Lung (tissue), 12 donors: ENCODE measurements around the gene TAS2R41. TPM values are rescaled to one million over a fixed set of nuclear protein-coding genes. Genes with fewer than 3 reads are reported as not detected.
A peak's percentile ranks its signal among the peaks of the same experiment; 100 is the strongest.
"Not testable (repeated sequence)": the region's sequence is repeated elsewhere in the genome, so short reads cannot be mapped to it uniquely, and the experiment has no call there.

Source experiments
- ATAC-seq: fragments of 200-7000 bp; cut with Tn5 transposase; one replicate; pipeline ENCODE4 v1.9.1; 2020; ENCODE audit warnings: moderate number of reproducible peaks; ENCODE audit not compliant: insufficient read depth, low FRiP score
- DNase-seq, 3 donors: peaks; one replicate each; pipeline ENCODE4 v3.0.0-alpha.2; 2013 to 2017
- H3K27ac ChIP-seq, 2 donors: one replicate each; pipeline ENCODE4 v1.5.1; 2013; ENCODE audit warnings: mild to moderate bottlenecking in 2 of 2, moderate library complexity in 2 of 2, control low read depth in 1 of 2, inconsistent platforms in 1 of 2, low read depth in 1 of 2, low read length in 1 of 2
- H3K27me3 ChIP-seq, 3 donors: one replicate each; pipeline ENCODE4 v1.5.1; 2013; ENCODE audit warnings: low read length in 2 of 3; ENCODE audit not compliant: control insufficient read depth in 3 of 3, insufficient read depth in 3 of 3
- H3K36me3 ChIP-seq, 4 donors: one replicate each; pipeline ENCODE4 v1.5.1; 2013; ENCODE audit warnings: low read length in 4 of 4, mild to moderate bottlenecking in 1 of 4, moderate library complexity in 1 of 4; ENCODE audit not compliant: control insufficient read depth in 4 of 4, insufficient read depth in 4 of 4
- H3K4me1 ChIP-seq, 5 donors: one replicate each; pipeline ENCODE4 v1.5.1; 2013; ENCODE audit warnings: low read length in 5 of 5, mild to moderate bottlenecking in 2 of 5, moderate library complexity in 1 of 5; ENCODE audit not compliant: control insufficient read depth in 5 of 5, insufficient read depth in 5 of 5
- H3K4me3 ChIP-seq: one replicate; pipeline ENCODE4 v1.5.1; 2013; ENCODE audit warnings: mild to moderate bottlenecking, control low read depth, moderate library complexity
- H3K9ac ChIP-seq, 2 donors: one replicate each; pipeline ENCODE4 v1.5.1; 2013; ENCODE audit warnings: low read length in 2 of 2, control low read depth in 1 of 2; ENCODE audit not compliant: insufficient read depth in 1 of 2
- H3K9me3 ChIP-seq, 4 donors: one replicate each; pipeline ENCODE4 v1.5.1; 2013; ENCODE audit warnings: low read length in 3 of 4, mild to moderate bottlenecking in 1 of 4, moderate library complexity in 1 of 4; ENCODE audit not compliant: control insufficient read depth in 4 of 4, insufficient read depth in 3 of 4
- WGBS, 2 donors: extraction: QIAGEN DNeasy Blood & Tissue Kit; methylation state at CpG; one replicate each; pipeline ENCODE4 v1.1.7; 2013; 5-methylcytosine and 5-hydroxymethylcytosine counted together
- polyA plus RNA-seq, 2 donors: library from polyadenylated mRNA; stranded (reverse); fragments of 200-250 nt; gene quantifications; one replicate each; pipeline ENCODE4 v1.2.1, GENCODE V29; 2013
- total RNA-seq, 2 donors: library from RNA; depleted of rRNA in 1 of 2; stranded (reverse); fragments of >200 nt in 1 of 2; gene quantifications; one replicate each; pipeline ENCODE4 v1.2.1, GENCODE V29; 2014 to 2021
- TF ChIP-seq, protein P1 (sequence below): IDR thresholded peaks from 2 replicates; pipeline ENCODE4 v1.5.1; 2012; ENCODE audit warnings: mild to moderate bottlenecking; ENCODE audit errors: control extremely low read depth, extremely low read depth
- donor health status: control.
- donor health status: control.
- donor health status: Bipolar disorder and iron deficiency.
- donor health status: healthy.
- donor health status: DM: yes; HTN: yes; CAD: no.

The TAS2R41 gene
- total and polyA plus RNA-seq, 4 donors = 0.77 TPM; not detected in 3

DNA sequence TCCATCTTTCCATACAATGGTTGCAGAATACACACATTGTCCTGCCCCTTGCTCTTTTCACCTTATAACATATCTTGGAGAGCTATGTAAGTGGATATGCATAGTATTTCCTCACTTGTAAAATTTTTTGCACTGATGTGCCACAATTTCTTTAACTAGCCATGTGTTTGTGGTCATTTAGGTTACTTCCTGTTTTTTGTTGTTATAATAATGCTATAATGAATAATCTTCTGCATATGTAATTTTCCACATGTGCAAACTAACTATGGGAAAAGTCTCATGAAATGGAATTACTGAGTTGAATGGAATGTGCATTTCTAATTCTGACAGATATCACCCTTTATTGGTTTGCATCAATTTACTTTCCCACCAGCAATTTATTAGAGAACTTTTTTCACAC is 2.8 kb downstream of the TAS2R41 start:
- Histone ChIP-seq H3K27me3 (no peaks in the 10 kb centered on the region), H3K4me1 (peaks cover 0 to 28% (median 0%) of the 10 kb centered on the region in 5 donors), H3K9ac (no peak overlapping the region), H3K36me3 (no peaks in the 10 kb centered on the region), H3K9me3 (no peaks in the 10 kb centered on the region), H3K27ac (no peak overlapping the region), H3K4me3 (no peak overlapping the region)
- TF ChIP-seq, protein P1, sequence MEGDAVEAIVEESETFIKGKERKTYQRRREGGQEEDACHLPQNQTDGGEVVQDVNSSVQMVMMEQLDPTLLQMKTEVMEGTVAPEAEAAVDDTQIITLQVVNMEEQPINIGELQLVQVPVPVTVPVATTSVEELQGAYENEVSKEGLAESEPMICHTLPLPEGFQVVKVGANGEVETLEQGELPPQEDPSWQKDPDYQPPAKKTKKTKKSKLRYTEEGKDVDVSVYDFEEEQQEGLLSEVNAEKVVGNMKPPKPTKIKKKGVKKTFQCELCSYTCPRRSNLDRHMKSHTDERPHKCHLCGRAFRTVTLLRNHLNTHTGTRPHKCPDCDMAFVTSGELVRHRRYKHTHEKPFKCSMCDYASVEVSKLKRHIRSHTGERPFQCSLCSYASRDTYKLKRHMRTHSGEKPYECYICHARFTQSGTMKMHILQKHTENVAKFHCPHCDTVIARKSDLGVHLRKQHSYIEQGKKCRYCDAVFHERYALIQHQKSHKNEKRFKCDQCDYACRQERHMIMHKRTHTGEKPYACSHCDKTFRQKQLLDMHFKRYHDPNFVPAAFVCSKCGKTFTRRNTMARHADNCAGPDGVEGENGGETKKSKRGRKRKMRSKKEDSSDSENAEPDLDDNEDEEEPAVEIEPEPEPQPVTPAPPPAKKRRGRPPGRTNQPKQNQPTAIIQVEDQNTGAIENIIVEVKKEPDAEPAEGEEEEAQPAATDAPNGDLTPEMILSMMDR = no peak
- DNase-seq = no peak
- ATAC-seq = no peak

DNA sequence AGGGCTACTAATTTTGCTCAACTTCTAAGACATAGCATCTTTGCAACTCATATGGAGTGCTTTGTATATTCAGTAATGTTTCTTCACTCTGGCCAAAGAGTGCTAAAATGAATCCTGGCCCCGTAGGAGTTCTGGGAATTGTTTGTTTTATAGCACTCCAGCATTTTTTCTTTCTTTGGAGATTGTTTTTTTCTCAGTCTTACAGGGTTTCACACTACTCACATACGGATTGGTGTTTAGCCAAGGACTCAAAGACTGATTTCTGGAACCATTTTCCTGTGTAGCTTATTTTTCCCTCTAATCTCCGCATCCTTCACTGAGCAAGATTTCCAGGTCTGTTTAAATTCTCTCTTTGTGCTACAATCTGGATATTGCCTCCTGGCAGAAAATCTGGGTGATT is 6.4 kb downstream of the TAS2R41 start:
- TF ChIP-seq, protein P1 = no peak
- Histone ChIP-seq H3K4me3 (no peak overlapping the region), H3K9me3 (no peaks in the 10 kb centered on the region), H3K27ac (no peak overlapping the region), H3K9ac (no peak overlapping the region), H3K27me3 (no peaks in the 10 kb centered on the region), H3K4me1 (peaks cover 0 to 53% (median 10%) of the 10 kb centered on the region in 5 donors), H3K36me3 (no peaks in the 10 kb centered on the region)
- peak; percentile 47 to 98 (median 97) for DNase-seq
- WGBS, 2 donors = 61 to 73% methylated on average over 3 of the region's 3 CpGs
- no peak for ATAC-seq

DNA sequence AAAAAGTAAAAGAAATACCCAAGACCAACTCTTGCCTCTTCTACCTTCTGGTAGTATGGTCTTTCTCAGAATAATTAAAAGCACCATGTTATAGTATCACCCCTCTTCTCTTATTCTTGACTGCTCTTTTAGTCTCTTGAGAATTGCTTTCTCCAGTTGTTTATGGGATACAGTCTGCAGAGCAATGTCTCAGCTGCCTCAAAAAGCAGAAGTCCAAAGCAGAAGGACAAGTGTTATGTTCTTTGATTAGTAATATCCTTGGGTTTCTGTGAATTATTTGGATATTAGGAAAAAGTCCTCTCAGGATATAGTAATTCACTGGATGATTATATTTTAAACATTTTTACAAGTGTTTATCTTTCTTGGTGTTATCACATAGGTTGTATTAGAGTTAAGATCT is 7.4 kb downstream of the TAS2R41 start:
- H3K4me1 ChIP-seq = peaks cover 0 to 56% (median 10%) of the 10 kb centered on the region in 5 donors
- H3K4me3 ChIP-seq = no peak overlapping the region
- H3K9me3 ChIP-seq = no peaks in the 10 kb centered on the region
- H3K27ac ChIP-seq = no peak overlapping the region
- H3K9ac ChIP-seq = no peak overlapping the region
- TF ChIP-seq, protein P1 = no peak
- no peak for ATAC-seq
- no peak for DNase-seq
- no peaks in the 10 kb centered on the region for H3K27me3 ChIP-seq
- no peaks in the 10 kb centered on the region for H3K36me3 ChIP-seq

DNA sequence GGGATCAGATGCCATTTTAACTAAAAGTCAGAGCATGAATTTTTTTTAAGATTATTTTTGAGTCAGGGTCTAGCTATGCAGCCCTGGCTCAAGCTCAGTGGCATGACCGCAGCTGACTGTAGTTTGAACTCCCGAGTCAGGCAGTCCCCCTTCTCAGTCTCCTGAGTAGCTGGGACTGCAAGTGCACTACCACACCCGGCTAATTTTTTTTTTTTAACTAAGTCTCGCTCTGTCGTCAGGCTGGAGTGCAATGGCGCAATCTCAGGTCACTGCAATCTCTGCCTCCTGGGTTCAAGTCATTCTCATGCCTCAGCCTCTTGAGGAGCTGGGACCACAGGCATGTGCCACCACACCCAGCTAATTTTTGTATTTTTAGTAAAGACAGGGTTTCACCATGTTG is 7.8 kb downstream of the TAS2R41 start:
- TF ChIP-seq, protein P1 = no peak
- ATAC-seq (no peak), DNase-seq (no peak)
- H3K4me1 ChIP-seq = peaks cover 0 to 56% (median 10%) of the 10 kb centered on the region in 5 donors
- WGBS, 2 donors = 52 to 63% methylated on average over 6 of the region's 6 CpGs
- H3K9ac ChIP-seq = no peak overlapping the region
- H3K9me3 ChIP-seq = no peaks in the 10 kb centered on the region
- H3K36me3 ChIP-seq = no peaks in the 10 kb centered on the region
- H3K4me3 ChIP-seq = no peak overlapping the region
- H3K27ac ChIP-seq = peak overlapping the region in 1 of 2 donors; percentile 17
- H3K27me3 ChIP-seq = no peaks in the 10 kb centered on the region

DNA sequence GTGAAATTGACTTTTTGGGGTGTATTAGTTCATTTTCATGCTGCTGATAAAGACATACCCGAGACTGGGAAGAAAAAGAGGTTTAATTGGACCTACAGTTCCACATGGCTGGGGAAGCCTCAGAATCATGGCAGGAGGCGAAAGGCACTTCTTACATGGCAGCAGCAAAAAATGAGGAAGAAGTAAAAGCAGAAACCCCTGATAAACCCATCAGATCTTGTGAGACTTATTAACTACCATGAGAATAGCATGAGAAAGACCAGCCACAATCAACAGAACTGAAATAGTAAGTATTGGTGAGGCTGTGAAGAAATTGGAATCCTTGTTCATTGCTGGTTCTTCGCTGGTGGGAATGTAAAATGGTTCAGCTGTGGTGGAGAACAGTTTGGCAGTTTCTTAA is 8.6 kb downstream of the TAS2R41 start:
- not testable (repeated sequence) for H3K4me3 ChIP-seq, H3K36me3 ChIP-seq, H3K9me3 ChIP-seq, DNase-seq, H3K27me3 ChIP-seq, H3K9ac ChIP-seq, ATAC-seq, H3K27ac ChIP-seq
- H3K4me1 ChIP-seq = peaks cover 0 to 56% (median 10%) of the 10 kb centered on the region in 5 donors
- 84 to 95% methylated on average over 3 of the region's 3 CpGs for WGBS, 2 donors
